K562 (cell line): Measurements from ENCODE around the gene GARIN5B. TPM values are rescaled to one million over a fixed set of nuclear protein-coding genes. Genes with fewer than 3 reads are reported as not detected.
A peak's percentile ranks its signal among the peaks of the same experiment; 100 is the strongest.

Experiments used
- ATAC-seq: fragments of 200-7000 bp; cut with Tn5 transposase; 3 replicates; pipeline ENCODE4 v1.9.1; 2020; ENCODE audit warnings: moderate library complexity
- BruUV-seq: library from RNA; stranded (reverse); fragments of 400-500 nt; replicated peaks from 2 replicates; lab custom pipeline; 2021; lab: Mats Ljungman, UMichigan
- CTCF ChIA-PET: fragments of 300-600 bp; formaldehyde crosslinking; extraction: SDS; loops from one replicate; lab custom pipeline; 2021; ENCODE audit warnings: low intra/inter-chr PET ratio; lab: Yijun Ruan, JAX
- POLR2A ChIA-PET: fragments of 300-600, 350-650 bp; sonication (Branson Sonifier 250); formaldehyde crosslinking; extraction: SDS; loops from one replicate; lab custom pipeline; 2021; ENCODE audit warnings: antibody characterized with exemption, inconsistent platforms; lab: Yijun Ruan, JAX
- DNase-seq, 4 experiments: peaks; one replicate each; pipeline versions ENCODE4 v3.0.0 to v3.0.0-alpha.2; 2011 to 2018; ENCODE audit warnings: low spot score in 3 of 4, mixed read lengths in 3 of 4; ENCODE audit errors: extremely low read depth in 1 of 4
- FAIRE-seq: peaks from 2 replicates; lab custom pipeline; 2011; peaks lifted over from hg19 to GRCh38; lab: Jason Lieb, UNC
- H2AFZ ChIP-seq: 2 replicates; pipeline ENCODE4 v1.6.0; 2011; ENCODE audit warnings: low read depth, low read length, control low read depth, inconsistent platforms
- H3K27ac ChIP-seq: fragments of 200-600 bp; 3 replicates; pipeline ENCODE4 v1.8.0; 2011; ENCODE audit warnings: low read depth, mild to moderate bottlenecking, control low read depth, inconsistent platforms, low read length, moderate library complexity, mixed read lengths; ENCODE audit errors: extremely low read depth
- H3K27me3 ChIP-seq, 2 experiments: fragments of 300-600 bp in 1 of 2; 2 replicates in 1 of 2; 3 replicates in 1 of 2; pipeline versions ENCODE4 v1.6.0 to v1.8.0; 2011; ENCODE audit warnings: inconsistent platforms in 2 of 2, low read length in 2 of 2, mild to moderate bottlenecking in 1 of 2, mixed read lengths in 1 of 2, moderate library complexity in 1 of 2; ENCODE audit not compliant: control insufficient read depth in 2 of 2, insufficient read depth in 2 of 2
- H3K36me3 ChIP-seq: fragments of 300-600 bp; 3 replicates; pipeline ENCODE4 v1.8.0; 2011; ENCODE audit warnings: mild to moderate bottlenecking, low read length, inconsistent platforms; ENCODE audit not compliant: control insufficient read depth, insufficient read depth
- H3K4me1 ChIP-seq, 2 experiments: fragments of 200-600 bp in 1 of 2; replicated peaks in 1 of 2; 2 replicates in 1 of 2; 3 replicates in 1 of 2; pipeline versions ENCODE4 v1.5.1 to v1.8.0; 2011; ENCODE audit warnings: inconsistent platforms in 2 of 2, low read length in 2 of 2, mild to moderate bottlenecking in 1 of 2, mixed read lengths in 1 of 2, moderate library complexity in 1 of 2; ENCODE audit not compliant: control insufficient read depth in 2 of 2, insufficient read depth in 2 of 2
- H3K4me2 ChIP-seq: 2 replicates; pipeline ENCODE4 v1.6.1; 2011; ENCODE audit warnings: low read length, control low read depth, inconsistent platforms, mixed read lengths; ENCODE audit not compliant: insufficient read depth
- H3K4me3 ChIP-seq: fragments of 200-600 bp; sonication (generic), shearing (Covaris generic); 2 replicates; pipeline ENCODE4 v1.5.1; 2016; ENCODE audit warnings: control low read depth, inconsistent platforms
- H3K79me2 ChIP-seq: fragments of 200-600 bp; 3 replicates; pipeline ENCODE4 v1.8.0; 2011; ENCODE audit warnings: low read length, inconsistent platforms; ENCODE audit not compliant: control insufficient read depth, insufficient read depth
- H3K9ac ChIP-seq, 2 experiments: 2 replicates each; pipeline versions ENCODE4 v1.6.0 to v1.6.1; 2011; ENCODE audit warnings: low read depth in 2 of 2, low read length in 2 of 2, control low read depth in 1 of 2, inconsistent platforms in 1 of 2, mild to moderate bottlenecking in 1 of 2, mixed read lengths in 1 of 2; ENCODE audit not compliant: insufficient read depth in 1 of 2
- H3K9me1 ChIP-seq: one replicate; pipeline ENCODE4 v1.6.0; 2011; ENCODE audit warnings: inconsistent platforms, mild to moderate bottlenecking, low read length, moderate library complexity; ENCODE audit not compliant: control insufficient read depth, insufficient read depth
- H3K9me3 ChIP-seq: replicated peaks from 2 replicates; pipeline ENCODE4 v1.5.1; 2011; ENCODE audit warnings: low read depth, low read length, inconsistent platforms; ENCODE audit not compliant: control insufficient read depth, insufficient read depth
- H4K20me1 ChIP-seq: replicated peaks from 2 replicates; pipeline ENCODE4 v1.6.1; 2011; ENCODE audit warnings: low read length, inconsistent platforms, mixed read lengths; ENCODE audit not compliant: control insufficient read depth, insufficient read depth
- HMBOX1 ChIP-seq: sonication (generic); IDR thresholded peaks from 2 replicates; pipeline ENCODE4 v1.6.1; 2016
- ZNF263 ChIP-seq: sonication (generic); formaldehyde crosslinking; IDR thresholded peaks from 2 replicates; pipeline ENCODE4 v1.8.0; 2022; ENCODE audit warnings: mild to moderate bottlenecking, missing genetic modification reagents, borderline replicate concordance
- WGBS: fragments of 100-300 bp; shearing (Covaris generic); methylation state at CpG from one replicate; pipeline ENCODE4 v1.1.6; 2016; ENCODE audit warnings: low coverage, mixed read lengths; ENCODE audit not compliant: insufficient coverage; ENCODE audit errors: missing lambda C conversion rate; 5-methylcytosine and 5-hydroxymethylcytosine counted together
- in situ Hi-C: fragments of 300-500 bp; cut with MboI; formaldehyde crosslinking; loops from 4 replicates; pipeline ENCODE4 v1.15.0; 2018; ENCODE audit warnings: inconsistent platforms, mixed read lengths
- intact Hi-C: fragments of 100-400 bp; cut with micrococcal nuclease; formaldehyde crosslinking; loops from 2 replicates; pipeline ENCODE4 v1.14.2; 2022
- polyA plus RNA-seq, 8 experiments: library from polyadenylated mRNA; depleted of rRNA in 4 of 8; stranded (reverse) in 5 of 8; unstranded in 3 of 8; fragments of >200 nt; fragmentation: Nextera tagmentation in 2 of 8; fragmentation: Illumina TruSeq in 1 of 8; extraction: Ambion mirVana in 2 of 8; extraction: Trizol in 1 of 8; gene quantifications; 2 replicates each; pipeline versions ENCODE4 v1.2.1 to v1.2.3, GENCODE V29; 2011 to 2014; ENCODE audit warnings: inconsistent platforms in 1 of 8, missing spikeins in 1 of 8
- total RNA-seq, 7 experiments: library from RNA; depleted of rRNA in 6 of 7; stranded (reverse); fragments of >200 nt in 6 of 7; fragmentation: Illumina TruSeq in 2 of 7; extraction: Trizol in 2 of 7; gene quantifications; 2 replicates each; pipeline versions ENCODE4 v1.2.1 to v1.2.3, GENCODE V29; 2011 to 2021; ENCODE audit warnings: low replicate concordance in 1 of 7

Gene GARIN5B
- total and polyA plus RNA-seq, 9 of the 15 experiments (the other 6 are each of a cell fraction or from before 2014, with no cell fraction given): not detected

DNA sequence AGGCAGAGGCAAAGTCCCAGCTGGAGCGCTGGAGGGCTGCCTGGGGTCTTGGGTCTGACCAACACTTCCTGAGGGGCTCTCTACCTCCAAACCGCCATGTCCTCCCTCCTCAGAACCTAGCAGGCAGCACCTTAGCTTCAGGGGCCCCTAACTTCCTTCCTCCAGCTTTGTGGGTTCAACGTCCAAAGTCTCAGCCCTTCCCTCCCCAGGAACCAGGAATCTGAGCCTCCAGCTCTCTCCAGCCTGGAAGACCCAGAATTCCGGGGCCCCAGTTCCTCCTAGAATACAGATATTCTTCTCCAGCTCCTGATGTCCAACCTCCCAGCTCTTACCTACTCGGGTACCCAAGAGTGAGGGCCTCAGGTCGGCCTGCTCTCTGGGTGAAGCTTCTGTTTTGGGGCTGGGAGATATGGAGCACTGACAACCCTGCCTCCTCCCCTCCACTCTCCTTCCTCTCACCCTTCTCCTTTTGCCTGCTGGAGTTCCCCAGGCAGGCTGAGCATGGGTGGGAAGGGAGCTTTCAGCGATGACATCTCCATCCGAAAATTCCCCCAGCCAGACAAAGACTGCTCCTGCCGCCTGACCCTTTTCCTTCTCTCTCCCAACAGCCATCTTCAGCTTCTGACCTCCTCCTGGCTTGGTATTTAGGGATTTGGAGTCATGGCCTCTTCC, 41.5 kb downstream of the GARIN5B start:
- Histone ChIP-seq H3K27me3 (no peaks in the 10 kb centered on the region), H3K36me3 (no peaks in the 10 kb centered on the region), H4K20me1 (no peaks in the 10 kb centered on the region), H3K9ac (peak overlapping the region in 1 of 2 experiments; percentile 79; a peak in 2 of 4 replicates), H3K4me3 (no peak overlapping the region), H3K4me1 (peaks cover 8 to 44% of the 10 kb centered on the region in 2 experiments; a peak in 4 of 5 replicates), H3K27ac (no peak overlapping the region), H3K79me2 (no peaks in the 10 kb centered on the region), H3K4me2 (no peak overlapping the region), H2AFZ (no peak overlapping the region; the same call in 1 of the 2 replicates), H3K9me1 (no peaks in the 10 kb centered on the region), H3K9me3 (no peaks in the 10 kb centered on the region)
- FAIRE-seq (no peak), ATAC-seq (no peak), DNase-seq (no peak)
- peak; percentile 76 for TF ChIP-seq ZNF263 (CRISPR knock-in tag)
- TF ChIP-seq HMBOX1: no peak
- in situ Hi-C loops: no loop called here
- BruUV-seq: no TSS peak
- ChIA-PET CTCF (no interaction called here), POLR2A (interaction anchor here (0.7 to 2.0 kb wide), 12 partner anchors 8 to 848 kb away, joined by 3 to 14 read pairs (median 4); partner anchors contain the start of genes KMT5C and UBE2S)
- intact Hi-C loops: no loop called here
- 39% methylated on average over 8 of the region's 9 CpGs for WGBS
